CD14-positive monocyte (primary cell): ENCODE results near the gene SALL3. TPM values are rescaled to one million over a fixed set of nuclear protein-coding genes. Genes with fewer than 3 reads are reported as not detected.

ENCODE experiments used
- DNase-seq, 3 donors: peaks; one replicate each; pipeline ENCODE4 v3.0.0-alpha.2; 2011 to 2022
- H2AFZ ChIP-seq: 2 replicates; pipeline ENCODE4 v1.6.0; 2012; ENCODE audit warnings: mild to moderate bottlenecking, low read depth, low read length, inconsistent platforms; ENCODE audit not compliant: insufficient read depth, poor library complexity, severe bottlenecking
- H3K27ac ChIP-seq, 2 donors: 1 replicate in 1 of 2; 2 replicates in 1 of 2; pipeline ENCODE4 v1.5.1; 2012 to 2013; ENCODE audit warnings: low read length in 2 of 2, control low read depth in 1 of 2, inconsistent platforms in 1 of 2, low read depth in 1 of 2, mild to moderate bottlenecking in 1 of 2
- H3K27me3 ChIP-seq, 2 donors: one replicate each; pipeline versions ENCODE4 v1.6.0 to v1.6.1; 2011 to 2013; ENCODE audit warnings: low read length in 2 of 2; ENCODE audit not compliant: control insufficient read depth in 2 of 2, insufficient read depth in 2 of 2
- H3K36me3 ChIP-seq, 2 donors: replicated peaks in 1 of 2; 1 replicate in 1 of 2; 2 replicates in 1 of 2; pipeline versions ENCODE4 v1.5.1 to v1.6.1; 2012 to 2013; ENCODE audit warnings: low read length in 2 of 2, control low read depth in 1 of 2, inconsistent platforms in 1 of 2, mild to moderate bottlenecking in 1 of 2; ENCODE audit not compliant: insufficient read depth in 2 of 2, control insufficient read depth in 1 of 2
- H3K4me1 ChIP-seq, 2 donors: 1 replicate in 1 of 2; 2 replicates in 1 of 2; pipeline versions ENCODE4 v1.5.1 to v1.6.1; 2012 to 2013; ENCODE audit warnings: low read length in 2 of 2, control low read depth in 1 of 2, inconsistent platforms in 1 of 2, mild to moderate bottlenecking in 1 of 2, moderate library complexity in 1 of 2; ENCODE audit not compliant: insufficient read depth in 2 of 2, control insufficient read depth in 1 of 2
- H3K4me2 ChIP-seq: replicated peaks from 2 replicates; pipeline ENCODE3; 2012; ENCODE audit warnings: low read length, moderate library complexity, mild to moderate bottlenecking; ENCODE audit not compliant: poor library complexity, severe bottlenecking; ENCODE audit errors: extremely low read depth
- H3K4me3 ChIP-seq, 3 experiments: fragments of 200-600 bp in 1 of 3; sonication (generic) in 1 of 3; replicated peaks in 1 of 3; 1 replicate in 2 of 3; 2 replicates in 1 of 3; pipeline ENCODE4 v1.5.1; 2011 to 2013; ENCODE audit warnings: low read length in 3 of 3, mild to moderate bottlenecking in 3 of 3, control low read depth in 2 of 3, low read depth in 2 of 3, inconsistent platforms in 1 of 3, moderate library complexity in 1 of 3
- H3K79me2 ChIP-seq: 2 replicates; pipeline ENCODE4 v1.6.0; 2012; ENCODE audit warnings: mild to moderate bottlenecking, control low read depth, inconsistent platforms, low read length, moderate library complexity; ENCODE audit not compliant: insufficient read depth
- H3K9ac ChIP-seq: 2 replicates; pipeline ENCODE4 v1.6.0; 2017; ENCODE audit warnings: low read length, mild to moderate bottlenecking; ENCODE audit not compliant: insufficient read depth, poor library complexity, severe bottlenecking
- H3K9me3 ChIP-seq, 2 donors: replicated peaks in 1 of 2; 1 replicate in 1 of 2; 2 replicates in 1 of 2; pipeline versions ENCODE4 v1.5.1 to v1.6.1; 2012 to 2013; ENCODE audit warnings: low read length in 2 of 2, control low read depth in 1 of 2; ENCODE audit not compliant: control insufficient read depth in 1 of 2, insufficient read depth in 1 of 2
- H4K20me1 ChIP-seq: 2 replicates; pipeline ENCODE4 v1.6.0; 2012; ENCODE audit warnings: mild to moderate bottlenecking, low read length, control low read depth, moderate library complexity; ENCODE audit not compliant: insufficient read depth
- H3K27ac Mint-ChIP-seq, 7 donors: one replicate each; pipeline ENCODE4 v1.8.0; 2020; ENCODE audit warnings: mild to moderate bottlenecking in 7 of 7, mixed read lengths in 7 of 7, moderate library complexity in 6 of 7, inconsistent platforms in 2 of 7
- H3K27me3 Mint-ChIP-seq, 3 donors: one replicate each; pipeline ENCODE4 v1.8.0; 2021 to 2022; ENCODE audit warnings: low read depth in 3 of 3, mild to moderate bottlenecking in 3 of 3, mixed read lengths in 3 of 3, moderate library complexity in 3 of 3, inconsistent platforms in 1 of 3
- H3K36me3 Mint-ChIP-seq, 2 donors: one replicate each; pipeline ENCODE4 v1.8.0; 2020; ENCODE audit warnings: mixed read lengths in 2 of 2, inconsistent platforms in 1 of 2, mild to moderate bottlenecking in 1 of 2
- H3K4me1 Mint-ChIP-seq: one replicate; pipeline ENCODE4 v1.8.0; 2020; ENCODE audit warnings: mild to moderate bottlenecking, mixed read lengths
- H3K4me3 Mint-ChIP-seq, 2 donors: one replicate each; pipeline ENCODE4 v1.8.0; 2020; ENCODE audit warnings: mild to moderate bottlenecking in 2 of 2, mixed read lengths in 2 of 2, moderate library complexity in 1 of 2
- H3K9me3 Mint-ChIP-seq, 7 donors: one replicate each; pipeline ENCODE4 v1.8.0; 2020 to 2022; ENCODE audit warnings: mixed read lengths in 7 of 7, mild to moderate bottlenecking in 6 of 7, moderate library complexity in 6 of 7, inconsistent platforms in 2 of 7
- WGBS: methylation state at CpG from one replicate; pipeline ENCODE4 v1.1.5; 2013; ENCODE audit warnings: missing lambda C conversion rate; ENCODE audit not compliant: insufficient coverage; 5-methylcytosine and 5-hydroxymethylcytosine counted together
- intact Hi-C, 2 donors: fragments of 100-400 bp; cut with micrococcal nuclease; formaldehyde crosslinking; loops; one replicate each; pipeline versions ENCODE4 v1.15.0 to v1.15.1; 2023
- polyA plus RNA-seq, 3 donors: library from polyadenylated mRNA; depleted of rRNA in 1 of 3; unstranded in 2 of 3; stranded (reverse) in 1 of 3; fragments of 300-500 nt in 2 of 3; fragments of >200 nt in 1 of 3; fragmentation: Illumina TruSeq in 2 of 3; gene quantifications; 1 replicate in 2 of 3; 2 replicates in 1 of 3; pipeline ENCODE4 v1.2.3, GENCODE V29; 2012 to 2021
- TF ChIP-seq, protein P1 (sequence below): fragments of 200-600 bp; IDR thresholded peaks from one replicate; pipeline ENCODE4 v1.8.0; 2022; ENCODE audit warnings: antibody characterized with exemption, mild to moderate bottlenecking

SALL3 gene
- polyA plus RNA-seq, 3 donors, result not detected

DNA sequence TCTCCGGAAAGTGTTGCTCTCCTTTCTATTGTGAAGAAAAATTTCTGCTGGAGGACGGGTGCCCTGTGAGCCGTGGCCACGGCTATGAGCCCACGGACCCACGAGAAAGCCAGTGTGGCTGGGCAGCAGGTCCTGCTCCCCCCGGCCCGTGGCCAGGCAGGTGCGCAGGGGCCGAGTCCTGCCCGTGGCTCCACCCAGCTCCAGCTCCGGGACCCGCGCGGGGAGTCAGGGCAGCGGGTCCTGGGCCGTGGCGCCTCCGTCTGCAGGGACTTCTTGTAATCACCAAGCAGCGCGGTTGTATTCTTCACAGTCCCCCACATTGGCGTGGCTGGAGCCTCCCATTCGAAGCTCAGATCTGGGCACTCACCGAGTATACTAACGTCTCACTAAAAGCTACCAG is 43.0 kb downstream of the SALL3 start:
- H3K4me1 Mint-ChIP-seq, result no peaks in the 10 kb centered on the region

DNA sequence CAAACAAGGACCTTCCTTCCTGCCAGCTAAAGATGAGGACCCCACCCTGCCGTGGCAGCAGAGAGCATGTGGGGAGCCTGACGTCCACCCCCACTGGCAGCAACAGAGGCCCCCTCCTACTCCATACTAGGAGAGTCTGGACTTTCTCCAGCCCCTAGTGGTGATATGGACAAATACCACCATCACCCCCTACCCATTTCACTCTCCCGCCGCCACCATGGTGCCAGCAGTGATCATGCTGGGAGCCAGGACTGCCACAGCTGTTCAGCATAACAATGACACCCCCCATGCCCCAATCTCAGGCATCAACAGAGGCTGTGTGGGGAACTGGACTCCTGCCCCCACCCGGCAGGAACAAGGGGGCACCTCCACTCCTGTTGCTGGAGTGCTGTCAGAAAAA is 46.9 kb downstream of the SALL3 start:
- no peaks in the 10 kb centered on the region for H3K27me3 ChIP-seq
- H3K4me2 ChIP-seq, result no peak overlapping the region
- intact Hi-C loops, result no loop called here
- H3K36me3 ChIP-seq, result no peaks in the 10 kb centered on the region
- WGBS, result 60% methylated on average over 1 of the region's 5 CpGs
- H3K27ac ChIP-seq, result no peak overlapping the region
- peaks cover 0 to 28% of the 10 kb centered on the region in 2 donors for H3K9me3 ChIP-seq
- no peak overlapping the region for H3K4me3 Mint-ChIP-seq
- no peak overlapping the region for H3K4me3 ChIP-seq
- peaks cover 15 to 43% (median 24%) of the 10 kb centered on the region in 7 donors for H3K9me3 Mint-ChIP-seq
- no peaks in the 10 kb centered on the region for H3K4me1 ChIP-seq
- H3K9ac ChIP-seq, result no peak overlapping the region
- no peaks in the 10 kb centered on the region for H3K36me3 Mint-ChIP-seq
- H3K79me2 ChIP-seq, result no peaks in the 10 kb centered on the region
- H3K4me1 Mint-ChIP-seq, result no peaks in the 10 kb centered on the region
- no peaks in the 10 kb centered on the region for H4K20me1 ChIP-seq
- DNase-seq, result no peak
- peaks cover 0 to 4% (median 2%) of the 10 kb centered on the region in 3 donors for H3K27me3 Mint-ChIP-seq
- H3K27ac Mint-ChIP-seq, result no peak overlapping the region
- no peak overlapping the region for H2AFZ ChIP-seq
- TF ChIP-seq, protein P1, sequence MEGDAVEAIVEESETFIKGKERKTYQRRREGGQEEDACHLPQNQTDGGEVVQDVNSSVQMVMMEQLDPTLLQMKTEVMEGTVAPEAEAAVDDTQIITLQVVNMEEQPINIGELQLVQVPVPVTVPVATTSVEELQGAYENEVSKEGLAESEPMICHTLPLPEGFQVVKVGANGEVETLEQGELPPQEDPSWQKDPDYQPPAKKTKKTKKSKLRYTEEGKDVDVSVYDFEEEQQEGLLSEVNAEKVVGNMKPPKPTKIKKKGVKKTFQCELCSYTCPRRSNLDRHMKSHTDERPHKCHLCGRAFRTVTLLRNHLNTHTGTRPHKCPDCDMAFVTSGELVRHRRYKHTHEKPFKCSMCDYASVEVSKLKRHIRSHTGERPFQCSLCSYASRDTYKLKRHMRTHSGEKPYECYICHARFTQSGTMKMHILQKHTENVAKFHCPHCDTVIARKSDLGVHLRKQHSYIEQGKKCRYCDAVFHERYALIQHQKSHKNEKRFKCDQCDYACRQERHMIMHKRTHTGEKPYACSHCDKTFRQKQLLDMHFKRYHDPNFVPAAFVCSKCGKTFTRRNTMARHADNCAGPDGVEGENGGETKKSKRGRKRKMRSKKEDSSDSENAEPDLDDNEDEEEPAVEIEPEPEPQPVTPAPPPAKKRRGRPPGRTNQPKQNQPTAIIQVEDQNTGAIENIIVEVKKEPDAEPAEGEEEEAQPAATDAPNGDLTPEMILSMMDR, result no peak

More for the DNA sequence above, 43.0 kb downstream of the SALL3 start:
- peaks cover 14 to 27% (median 18%) of the 10 kb centered on the region in 7 donors for H3K9me3 Mint-ChIP-seq
- no peaks in the 10 kb centered on the region for H3K4me1 ChIP-seq
- H3K9me3 ChIP-seq, result peaks cover 0 to 24% of the 10 kb centered on the region in 2 donors
- H4K20me1 ChIP-seq, result no peaks in the 10 kb centered on the region
- H3K4me2 ChIP-seq, result no peak overlapping the region
- no peak overlapping the region for H3K4me3 Mint-ChIP-seq
- no peak overlapping the region for H3K9ac ChIP-seq
- H3K36me3 Mint-ChIP-seq, result no peaks in the 10 kb centered on the region
- no peaks in the 10 kb centered on the region for H3K79me2 ChIP-seq
- DNase-seq, result no peak
- WGBS, result 98% methylated on average over 24 of the region's 25 CpGs
- H3K27me3 ChIP-seq, result no peaks in the 10 kb centered on the region
- H2AFZ ChIP-seq, result no peak overlapping the region
- intact Hi-C loops, result no loop called here
- H3K27me3 Mint-ChIP-seq, result peaks cover 0 to 5% (median 1%) of the 10 kb centered on the region in 3 donors
- no peaks in the 10 kb centered on the region for H3K36me3 ChIP-seq
- no peak overlapping the region for H3K27ac ChIP-seq
- no peak overlapping the region for H3K4me3 ChIP-seq
- TF ChIP-seq, protein P1, result no peak
- H3K27ac Mint-ChIP-seq, result no peak overlapping the region
